ENCODE data around the gene PMM1. TPM values are rescaled to one million over a fixed set of nuclear protein-coding genes. Genes with fewer than 3 reads are reported as not detected.

PMM1 gene
- total RNA-seq, 1 donor from 2014 or later: 49.7 TPM

DNA sequence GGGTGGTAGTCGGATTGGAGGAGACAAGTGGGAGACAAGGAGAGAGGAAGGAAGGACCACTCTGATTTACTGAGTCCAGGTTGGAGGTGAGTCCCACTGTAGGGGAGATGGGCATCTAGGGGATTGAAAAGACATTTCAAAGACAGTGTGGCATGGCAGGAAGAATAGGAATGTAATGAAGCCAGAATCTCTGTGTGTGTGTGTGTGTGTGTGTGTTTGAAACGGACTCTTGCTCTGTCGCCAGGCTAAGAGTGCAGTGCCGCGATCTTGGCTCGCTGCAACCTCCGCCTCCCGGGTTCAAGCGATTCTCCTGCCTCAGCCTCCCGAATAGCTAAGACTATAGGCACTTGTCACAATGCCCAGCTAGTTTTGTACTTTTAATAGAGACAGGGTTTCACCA, 33.1 kb downstream of the PMM1 start:
- no peak for TF ChIP-seq CTCF (IDR thresholded peaks at IDR 0.05)
- H3K27me3 Mint-ChIP-seq (ENCODE audit: unreplicated experiment): no peaks in the 10 kb centered on the region
- no peaks in the 10 kb centered on the region for H3K9me3 Mint-ChIP-seq (ENCODE audit: unreplicated experiment)
- H3K4me3 Mint-ChIP-seq (ENCODE audit: unreplicated experiment): no peak overlapping the region
- DNase-seq (ENCODE audit: extremely low spot score, unreplicated experiment): no peak
- H3K4me1 Mint-ChIP-seq (ENCODE audit: unreplicated experiment): peaks cover 51% of the 10 kb centered on the region
- no peaks in the 10 kb centered on the region for H3K36me3 Mint-ChIP-seq (ENCODE audit: unreplicated experiment)
- peak overlapping the region; percentile 91 for H3K27ac Mint-ChIP-seq (ENCODE audit: unreplicated experiment)

DNA sequence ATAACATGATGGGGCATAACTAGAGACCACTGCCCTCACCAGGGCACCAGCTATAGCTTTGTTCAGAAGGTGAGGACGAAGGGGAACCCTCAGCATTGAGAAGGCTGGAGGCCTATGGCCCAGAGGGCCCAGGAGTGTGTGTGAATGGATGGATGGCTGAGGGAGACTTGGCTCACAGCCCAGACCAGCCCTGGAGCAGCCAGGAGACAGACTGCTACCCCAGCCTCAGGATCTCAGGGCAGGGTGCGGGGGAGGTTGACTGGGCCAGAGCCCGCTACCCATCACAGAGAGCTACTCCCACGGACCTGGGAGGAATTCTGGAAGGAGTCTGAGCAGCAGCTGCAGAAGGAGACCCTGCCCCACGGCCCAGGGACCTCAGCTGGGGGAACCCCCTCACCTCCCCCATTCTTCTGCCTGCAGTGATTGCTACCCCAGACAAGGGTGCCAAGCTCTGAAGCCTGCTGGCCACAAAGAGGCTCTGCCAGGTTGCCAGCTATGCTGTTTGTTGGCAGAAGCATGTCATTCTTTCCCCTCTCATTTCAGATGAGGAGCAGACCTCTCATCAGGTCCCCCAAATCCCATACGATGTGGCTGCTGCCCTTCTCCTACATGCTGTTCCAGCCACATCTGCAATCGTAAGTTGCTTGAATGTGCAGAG, 34.2 kb downstream of the PMM1 start:
- H3K9me3 Mint-ChIP-seq (ENCODE audit: unreplicated experiment): no peaks in the 10 kb centered on the region
- H3K4me3 Mint-ChIP-seq (ENCODE audit: unreplicated experiment): no peak overlapping the region
- no peaks in the 10 kb centered on the region for H3K36me3 Mint-ChIP-seq (ENCODE audit: unreplicated experiment)
- peaks cover 40% of the 10 kb centered on the region for H3K4me1 Mint-ChIP-seq (ENCODE audit: unreplicated experiment)
- no peaks in the 10 kb centered on the region for H3K27me3 Mint-ChIP-seq (ENCODE audit: unreplicated experiment)
- no peak for TF ChIP-seq CTCF (IDR thresholded peaks at IDR 0.05)
- no peak overlapping the region for H3K27ac Mint-ChIP-seq (ENCODE audit: unreplicated experiment)
- DNase-seq (ENCODE audit: extremely low spot score, unreplicated experiment): no peak

DNA sequence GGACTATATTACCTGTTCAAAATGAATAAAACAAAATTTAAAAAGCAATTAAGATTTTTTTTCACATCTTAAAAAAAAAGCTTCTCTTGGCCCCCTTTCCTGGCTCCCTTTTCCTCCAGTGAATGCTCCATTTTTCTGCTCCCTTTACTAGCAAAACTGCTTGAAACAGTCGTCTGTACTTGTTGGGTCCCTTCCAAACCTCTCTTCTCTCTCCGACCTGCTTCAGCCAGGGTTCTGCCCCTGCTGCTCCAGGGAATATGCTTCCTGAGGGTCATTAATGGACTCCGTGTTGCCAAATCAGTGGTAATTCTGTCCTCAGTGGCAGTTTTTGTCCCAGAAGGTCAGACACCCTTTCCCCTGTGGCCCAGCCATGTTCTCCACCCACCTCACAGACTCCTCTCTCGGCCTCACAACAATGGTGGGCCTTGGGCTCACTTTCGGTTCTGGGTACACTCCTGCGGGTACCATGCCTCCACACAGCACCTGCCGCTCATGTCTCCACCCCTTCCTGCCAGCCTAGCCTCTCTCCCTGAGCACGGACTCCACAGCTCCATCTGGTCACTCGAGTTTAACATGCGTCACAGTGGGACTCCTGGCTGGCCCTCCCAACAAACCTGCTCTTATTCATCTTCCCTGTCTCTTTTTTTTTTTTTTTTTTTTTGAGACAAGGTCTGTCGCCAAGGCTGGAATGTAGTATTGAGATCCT, 37.6 kb downstream of the PMM1 start:
- Mint-ChIP-seq H3K4me3 (ENCODE audit: unreplicated experiment) (no peak overlapping the region), H3K27ac (ENCODE audit: unreplicated experiment) (no peak overlapping the region), H3K36me3 (ENCODE audit: unreplicated experiment) (no peaks in the 10 kb centered on the region), H3K27me3 (ENCODE audit: unreplicated experiment) (no peaks in the 10 kb centered on the region), H3K4me1 (ENCODE audit: unreplicated experiment) (peaks cover 12% of the 10 kb centered on the region), H3K9me3 (ENCODE audit: unreplicated experiment) (no peaks in the 10 kb centered on the region)
- DNase-seq (ENCODE audit: extremely low spot score, unreplicated experiment): no peak
- TF ChIP-seq CTCF (IDR thresholded peaks at IDR 0.05): no peak

DNA sequence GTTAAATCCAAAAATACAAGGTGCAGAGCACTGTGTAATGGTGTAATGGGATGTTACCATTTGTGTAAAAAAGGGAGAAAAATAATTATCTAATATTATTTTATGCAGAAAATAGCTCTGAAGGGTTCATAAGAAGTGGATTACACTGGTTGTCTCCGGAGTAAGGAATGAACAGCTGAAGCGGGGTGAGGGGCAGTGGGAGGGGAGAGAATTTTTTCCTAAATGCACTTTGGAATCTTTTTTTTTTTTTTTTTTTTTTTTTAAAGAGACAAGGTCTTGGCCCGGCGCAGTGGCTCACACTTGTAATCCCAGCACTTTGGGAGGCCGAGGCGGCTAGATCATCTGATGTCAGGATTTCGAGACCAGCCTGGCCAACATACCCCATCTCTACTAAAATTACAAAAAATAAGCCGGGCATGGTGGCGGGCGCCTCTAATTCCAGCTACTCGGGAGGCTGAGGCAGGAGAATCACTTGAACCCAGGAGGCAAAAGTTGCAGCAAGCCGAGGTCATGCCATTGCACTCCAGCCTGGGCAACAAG, 38.6 kb downstream of the PMM1 start:
- TF ChIP-seq CTCF (IDR thresholded peaks at IDR 0.05): no peak
- Mint-ChIP-seq H3K36me3 (ENCODE audit: unreplicated experiment) (no peaks in the 10 kb centered on the region), H3K27ac (ENCODE audit: unreplicated experiment) (no peak overlapping the region)

GRCh38 chr22:41548830-41549211, 40.8 kb downstream of the PMM1 start:
- TF ChIP-seq CTCF (IDR thresholded peaks at IDR 0.05): no peak
- H3K36me3 Mint-ChIP-seq (ENCODE audit: unreplicated experiment): no peaks in the 10 kb centered on the region
- H3K27ac Mint-ChIP-seq (ENCODE audit: unreplicated experiment): no peak overlapping the region
- H3K27me3 Mint-ChIP-seq (ENCODE audit: unreplicated experiment): no peaks in the 10 kb centered on the region
- H3K4me3 Mint-ChIP-seq (ENCODE audit: unreplicated experiment): no peak overlapping the region
- DNase-seq (ENCODE audit: extremely low spot score, unreplicated experiment): no peak
- no peaks in the 10 kb centered on the region for H3K9me3 Mint-ChIP-seq (ENCODE audit: unreplicated experiment)
- H3K4me1 Mint-ChIP-seq (ENCODE audit: unreplicated experiment): peaks cover 8% of the 10 kb centered on the region

More for the DNA sequence above, 38.6 kb downstream of the PMM1 start:
- H3K4me1 Mint-ChIP-seq (ENCODE audit: unreplicated experiment): peaks cover 4% of the 10 kb centered on the region
- H3K27me3 Mint-ChIP-seq (ENCODE audit: unreplicated experiment): no peaks in the 10 kb centered on the region
- DNase-seq (ENCODE audit: extremely low spot score, unreplicated experiment): no peak
- H3K4me3 Mint-ChIP-seq (ENCODE audit: unreplicated experiment): no peak overlapping the region
- H3K9me3 Mint-ChIP-seq (ENCODE audit: unreplicated experiment): no peaks in the 10 kb centered on the region
